Progenitor cell of endocrine pancreas (in vitro differentiated cells): Measurements from ENCODE around the gene ACTA1. TPM values are rescaled to one million over a fixed set of nuclear protein-coding genes. Genes with fewer than 3 reads are reported as not detected.

Experiments
- DNase-seq: peaks from one replicate; pipeline ENCODE4 v3.0.0; 2021; ENCODE audit warnings: low spot score; ENCODE audit not compliant: unreplicated experiment
- H3K27ac Mint-ChIP-seq: 2 replicates; pipeline ENCODE4 v1.8.0; 2021; ENCODE audit warnings: mild to moderate bottlenecking, moderate library complexity, mixed read lengths
- H3K27me3 Mint-ChIP-seq: 2 replicates; pipeline ENCODE4 v1.8.0; 2021; ENCODE audit warnings: mixed read lengths
- H3K36me3 Mint-ChIP-seq: 2 replicates; pipeline ENCODE4 v1.8.0; 2022; ENCODE audit warnings: mixed read lengths; ENCODE audit not compliant: insufficient read depth
- H3K4me1 Mint-ChIP-seq: 2 replicates; pipeline ENCODE4 v1.8.0; 2021; ENCODE audit warnings: low read depth, mixed read lengths
- H3K4me3 Mint-ChIP-seq: 2 replicates; pipeline ENCODE4 v1.8.0; 2021; ENCODE audit warnings: low read depth, mild to moderate bottlenecking, moderate library complexity, mixed read lengths
- H3K9me3 Mint-ChIP-seq: 2 replicates; pipeline ENCODE4 v1.8.0; 2021; ENCODE audit warnings: low read depth, mixed read lengths
- CTCF ChIP-seq: fragments of 200-600 bp; sonication (generic); IDR thresholded peaks from one replicate; pipeline ENCODE4 v1.5.0; 2021; ENCODE audit warnings: antibody characterized with exemption, mild to moderate bottlenecking; ENCODE audit not compliant: unreplicated experiment
- total RNA-seq: library from RNA; stranded (reverse); gene quantifications from 2 replicates; pipeline ENCODE4 v1.2.1, GENCODE V29; 2021

The ACTA1 gene
- total RNA-seq, 1 donor from 2014 or later = 1.8 TPM

GRCh38 chr1:229452956-229453801, 19.3 kb upstream of the ACTA1 start:
- TF ChIP-seq CTCF = peak; percentile 63
- H3K9me3 Mint-ChIP-seq = no peaks in the 10 kb centered on the region
- H3K27ac Mint-ChIP-seq = no peak overlapping the region
- DNase-seq = no peak
- no peaks in the 10 kb centered on the region for H3K4me1 Mint-ChIP-seq
- H3K36me3 Mint-ChIP-seq = peaks cover 15% of the 10 kb centered on the region
- no peak overlapping the region for H3K4me3 Mint-ChIP-seq
- no peaks in the 10 kb centered on the region for H3K27me3 Mint-ChIP-seq

GRCh38 chr1:229448845-229449244, 15.0 kb upstream of the ACTA1 start:
- H3K9me3 Mint-ChIP-seq = no peaks in the 10 kb centered on the region
- no peak overlapping the region for H3K27ac Mint-ChIP-seq
- no peaks in the 10 kb centered on the region for H3K4me1 Mint-ChIP-seq
- H3K4me3 Mint-ChIP-seq = no peak overlapping the region
- no peak for TF ChIP-seq CTCF
- H3K27me3 Mint-ChIP-seq = no peaks in the 10 kb centered on the region
- DNase-seq = no peak
- H3K36me3 Mint-ChIP-seq = peaks cover 19% of the 10 kb centered on the region

- TF ChIP-seq CTCF = no peak
- H3K9me3 Mint-ChIP-seq = no peaks in the 10 kb centered on the region
- no peak for DNase-seq
- no peak overlapping the region for H3K27ac Mint-ChIP-seq
- H3K27me3 Mint-ChIP-seq = no peaks in the 10 kb centered on the region
- H3K4me3 Mint-ChIP-seq = no peak overlapping the region
- H3K36me3 Mint-ChIP-seq = peaks cover 18% of the 10 kb centered on the region
- no peaks in the 10 kb centered on the region for H3K4me1 Mint-ChIP-seq
Measured at GRCh38 chr1:229448354-229448753, 14.5 kb upstream of the ACTA1 start.

- H3K27ac Mint-ChIP-seq = no peak overlapping the region
- no peak for DNase-seq
- H3K4me1 Mint-ChIP-seq = no peaks in the 10 kb centered on the region
- H3K27me3 Mint-ChIP-seq = no peaks in the 10 kb centered on the region
- no peak overlapping the region for H3K4me3 Mint-ChIP-seq
- no peaks in the 10 kb centered on the region for H3K9me3 Mint-ChIP-seq
- H3K36me3 Mint-ChIP-seq = peaks cover 17% of the 10 kb centered on the region
- TF ChIP-seq CTCF = no peak
Measured at GRCh38 chr1:229447809-229448252, 13.9 kb upstream of the ACTA1 start.

- H3K36me3 Mint-ChIP-seq = peaks cover 19% of the 10 kb centered on the region
- no peak overlapping the region for H3K27ac Mint-ChIP-seq
- no peaks in the 10 kb centered on the region for H3K9me3 Mint-ChIP-seq
- DNase-seq = no peak
- no peaks in the 10 kb centered on the region for H3K4me1 Mint-ChIP-seq
- H3K4me3 Mint-ChIP-seq = no peak overlapping the region
- H3K27me3 Mint-ChIP-seq = no peaks in the 10 kb centered on the region
- no peak for TF ChIP-seq CTCF
Measured at GRCh38 chr1:229445828-229446227, 11.9 kb upstream of the ACTA1 start.
